Smooth muscle cell (in vitro differentiated cells): Measurements from ENCODE around the gene MACROD2. TPM values are rescaled to one million over a fixed set of nuclear protein-coding genes. Genes with fewer than 3 reads are reported as not detected.
"Not testable (repeated sequence)": the region's sequence is repeated elsewhere in the genome, so short reads cannot be mapped to it uniquely, and the experiment has no call there.

Experiments used
- DNase-seq: peaks from one replicate; lab custom pipeline; 2025; ENCODE audit not compliant: unreplicated experiment; lab: John Stamatoyannopoulos, UW
- H2AFZ ChIP-seq: fragments of 200-600 bp; sonication (generic); 2 replicates; pipeline ENCODE4 v1.6.0; 2016; ENCODE audit warnings: antibody characterized with exemption, low read depth, mild to moderate bottlenecking
- H3F3A ChIP-seq: fragments of 200-600 bp; sonication (generic); 2 replicates; pipeline ENCODE4 v1.6.0; 2017; ENCODE audit warnings: antibody characterized with exemption, low read depth
- H3K27ac ChIP-seq: fragments of 200-600 bp; sonication (generic); 2 replicates; pipeline ENCODE4 v1.5.1; 2016; ENCODE audit warnings: low read depth, mild to moderate bottlenecking
- H3K27me3 ChIP-seq: fragments of 200-600 bp; sonication (generic); 2 replicates; pipeline ENCODE4 v1.6.1; 2016; ENCODE audit warnings: low read depth, mild to moderate bottlenecking
- H3K36me3 ChIP-seq: fragments of 200-600 bp; sonication (generic); 2 replicates; pipeline ENCODE4 v1.5.1; 2016; ENCODE audit warnings: low read depth
- H3K4me1 ChIP-seq: fragments of 200-600 bp; sonication (generic); 2 replicates; pipeline ENCODE4 v1.5.1; 2016; ENCODE audit warnings: low read depth
- H3K4me2 ChIP-seq: fragments of 200-600 bp; sonication (generic); 2 replicates; pipeline ENCODE4 v1.6.0; 2016; ENCODE audit warnings: mild to moderate bottlenecking
- H3K4me3 ChIP-seq: fragments of 200-600 bp; sonication (generic); 2 replicates; pipeline ENCODE4 v1.5.1; 2016; ENCODE audit warnings: mild to moderate bottlenecking
- H3K79me2 ChIP-seq: fragments of 200-600 bp; sonication (generic); 2 replicates; pipeline ENCODE4 v1.6.0; 2016; ENCODE audit warnings: low read depth, mild to moderate bottlenecking
- H3K9ac ChIP-seq: fragments of 200-600 bp; sonication (generic); 2 replicates; pipeline ENCODE4 v1.6.0; 2016; ENCODE audit warnings: low read depth
- H3K9me3 ChIP-seq: fragments of 200-600 bp; sonication (generic); replicated peaks from 2 replicates; pipeline ENCODE4 v1.5.1; 2016; ENCODE audit warnings: low read depth
- H4K20me1 ChIP-seq: fragments of 200-600 bp; sonication (generic); 2 replicates; pipeline ENCODE4 v1.6.0; 2016; ENCODE audit warnings: low read depth
- WGBS: methylation state at CpG from one replicate; pipeline ENCODE4 v1.1.7; 2016; ENCODE audit warnings: low lambda C conversion rate; 5-methylcytosine and 5-hydroxymethylcytosine counted together
- polyA plus RNA-seq: library from polyadenylated mRNA; unstranded; fragments of >200 nt; fragmentation: Nextera tagmentation; extraction: Ambion mirVana; gene quantifications from 2 replicates; pipeline ENCODE4 v1.2.1, GENCODE V29; 2016
- total RNA-seq: library from RNA; depleted of rRNA; stranded (reverse); fragments of >200 nt; gene quantifications from 2 replicates; pipeline ENCODE4 v1.2.3, GENCODE V29; 2014
- TF ChIP-seq, protein P1 (sequence below): fragments of 200-600 bp; sonication (generic); IDR thresholded peaks from 2 replicates; pipeline ENCODE4 v1.5.1; 2017; ENCODE audit warnings: borderline replicate concordance, mild to moderate bottlenecking, antibody characterized with exemption; ENCODE audit not compliant: insufficient read depth, poor library complexity, severe bottlenecking

Gene MACROD2
- total and polyA plus RNA-seq, 2 experiments from 2014 or later: 0.04 to 0.32 TPM

DNA sequence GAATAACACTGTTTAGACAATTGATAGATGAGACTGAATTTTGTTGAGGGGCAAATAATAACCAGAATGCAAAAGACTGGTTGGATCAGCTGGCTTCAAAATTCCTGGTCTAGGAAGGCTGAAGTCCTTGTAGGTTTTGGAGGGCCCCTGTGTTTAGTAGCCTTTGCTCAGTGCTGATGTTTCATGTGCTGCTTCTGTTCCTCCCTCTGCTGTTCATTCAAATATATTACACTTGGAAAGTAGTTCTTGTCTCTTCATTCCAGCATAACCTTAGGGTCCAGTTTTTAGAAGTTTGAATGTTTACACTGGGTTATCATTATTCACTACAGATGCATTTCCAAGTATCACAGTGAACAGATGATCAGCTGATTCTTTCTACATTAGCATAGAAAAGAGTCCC is 269.6 kb downstream of the MACROD2 start:
- Histone ChIP-seq H3K4me1 (no peaks in the 10 kb centered on the region), H3K4me2 (no peak overlapping the region), H3K4me3 (no peak overlapping the region), H3K36me3 (no peaks in the 10 kb centered on the region), H4K20me1 (no peaks in the 10 kb centered on the region), H3K79me2 (no peaks in the 10 kb centered on the region), H3F3A (no peaks in the 10 kb centered on the region), H2AFZ (no peak overlapping the region), H3K9ac (no peak overlapping the region), H3K9me3 (no peaks in the 10 kb centered on the region), H3K27ac (no peak overlapping the region), H3K27me3 (no peaks in the 10 kb centered on the region)
- no peak for DNase-seq
- TF ChIP-seq, protein P1, sequence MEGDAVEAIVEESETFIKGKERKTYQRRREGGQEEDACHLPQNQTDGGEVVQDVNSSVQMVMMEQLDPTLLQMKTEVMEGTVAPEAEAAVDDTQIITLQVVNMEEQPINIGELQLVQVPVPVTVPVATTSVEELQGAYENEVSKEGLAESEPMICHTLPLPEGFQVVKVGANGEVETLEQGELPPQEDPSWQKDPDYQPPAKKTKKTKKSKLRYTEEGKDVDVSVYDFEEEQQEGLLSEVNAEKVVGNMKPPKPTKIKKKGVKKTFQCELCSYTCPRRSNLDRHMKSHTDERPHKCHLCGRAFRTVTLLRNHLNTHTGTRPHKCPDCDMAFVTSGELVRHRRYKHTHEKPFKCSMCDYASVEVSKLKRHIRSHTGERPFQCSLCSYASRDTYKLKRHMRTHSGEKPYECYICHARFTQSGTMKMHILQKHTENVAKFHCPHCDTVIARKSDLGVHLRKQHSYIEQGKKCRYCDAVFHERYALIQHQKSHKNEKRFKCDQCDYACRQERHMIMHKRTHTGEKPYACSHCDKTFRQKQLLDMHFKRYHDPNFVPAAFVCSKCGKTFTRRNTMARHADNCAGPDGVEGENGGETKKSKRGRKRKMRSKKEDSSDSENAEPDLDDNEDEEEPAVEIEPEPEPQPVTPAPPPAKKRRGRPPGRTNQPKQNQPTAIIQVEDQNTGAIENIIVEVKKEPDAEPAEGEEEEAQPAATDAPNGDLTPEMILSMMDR: peak; percentile 18

GRCh38 chr20:14266246-14266645 is 270.9 kb downstream of the MACROD2 start:
- Histone ChIP-seq H3K9ac (no peak overlapping the region), H4K20me1 (no peaks in the 10 kb centered on the region), H3K79me2 (no peaks in the 10 kb centered on the region), H3K4me1 (no peaks in the 10 kb centered on the region), H3K4me3 (no peak overlapping the region), H3K9me3 (no peaks in the 10 kb centered on the region), H3F3A (no peaks in the 10 kb centered on the region), H3K27me3 (no peaks in the 10 kb centered on the region), H3K36me3 (no peaks in the 10 kb centered on the region), H3K27ac (no peak overlapping the region), H2AFZ (no peak overlapping the region), H3K4me2 (no peak overlapping the region)
- TF ChIP-seq, protein P1: no peak
- DNase-seq: no peak

DNA sequence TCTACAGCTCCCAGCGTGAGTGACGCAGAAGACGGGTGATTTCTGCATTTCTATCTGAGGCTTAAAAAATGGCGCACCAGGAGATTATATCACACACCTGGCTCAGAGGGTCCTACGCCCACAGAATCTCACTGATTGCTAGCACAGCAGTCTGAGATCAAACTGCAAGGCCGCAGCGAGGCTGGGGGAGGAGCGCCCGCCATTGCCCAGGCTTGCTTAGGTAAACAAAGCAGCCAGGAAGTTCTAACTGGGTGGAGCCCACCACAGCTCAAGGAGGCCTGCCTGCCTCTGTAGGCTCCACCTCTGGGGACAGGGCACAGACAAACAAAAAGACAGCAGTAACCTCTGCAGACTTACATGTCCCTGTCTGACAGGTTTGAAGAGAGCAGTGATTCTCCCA is 275.4 kb downstream of the MACROD2 start:
- not testable (repeated sequence) for H3K9ac ChIP-seq, H3K27me3 ChIP-seq, H3K79me2 ChIP-seq, H3F3A ChIP-seq, DNase-seq, H3K4me2 ChIP-seq, H3K36me3 ChIP-seq, H2AFZ ChIP-seq, H3K4me3 ChIP-seq, H3K27ac ChIP-seq, H3K9me3 ChIP-seq, H4K20me1 ChIP-seq, H3K4me1 ChIP-seq
- WGBS: 92% methylated on average over 9 of the region's 9 CpGs

DNA sequence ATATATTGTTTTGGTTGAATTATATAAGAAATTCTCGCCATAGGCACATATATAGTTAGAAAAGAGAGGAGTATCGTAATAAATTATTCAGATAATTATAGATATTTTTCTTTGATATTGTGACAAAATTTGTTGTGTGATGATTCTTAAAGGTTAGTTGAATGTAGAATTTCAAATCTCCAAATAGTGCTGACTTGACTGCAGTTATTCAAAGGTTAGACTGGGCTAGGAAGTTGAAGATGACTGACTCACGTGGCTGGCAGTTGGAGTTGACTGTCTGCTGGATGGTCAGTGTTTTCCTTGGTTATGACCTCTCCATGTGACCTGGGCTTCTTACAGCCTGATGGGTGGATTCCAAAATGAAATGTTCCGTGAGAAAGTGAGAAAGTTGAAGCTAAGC is 286.8 kb downstream of the MACROD2 start:
- DNase-seq: no peak
- TF ChIP-seq, protein P1: no peak
- H3K4me1 ChIP-seq: no peaks in the 10 kb centered on the region
- H4K20me1 ChIP-seq: no peaks in the 10 kb centered on the region
- H3F3A ChIP-seq: no peaks in the 10 kb centered on the region
- no peak overlapping the region for H3K9ac ChIP-seq
- no peaks in the 10 kb centered on the region for H3K27me3 ChIP-seq
- no peaks in the 10 kb centered on the region for H3K79me2 ChIP-seq
- no peak overlapping the region for H3K4me3 ChIP-seq
- H3K27ac ChIP-seq: no peak overlapping the region
- H2AFZ ChIP-seq: no peak overlapping the region
- H3K9me3 ChIP-seq: no peaks in the 10 kb centered on the region
- no peak overlapping the region for H3K4me2 ChIP-seq
- no peaks in the 10 kb centered on the region for H3K36me3 ChIP-seq
- WGBS: 93% methylated on average over 4 of the region's 4 CpGs
